Mesendoderm (in vitro differentiated cells): ENCODE measurements around the gene ZG16.

Experiments
- DNase-seq: peaks from one replicate; pipeline ENCODE4 v3.0.0; 2013
- H2AK5ac ChIP-seq: 2 replicates; pipeline ENCODE4 v1.6.1; 2013; ENCODE audit warnings: low read length, inconsistent platforms
- H2BK120ac ChIP-seq: 2 replicates; pipeline ENCODE4 v1.6.1; 2013; ENCODE audit warnings: low read depth, mild to moderate bottlenecking, low read length, moderate library complexity, mixed read lengths
- H2BK15ac ChIP-seq: replicated peaks from 2 replicates; pipeline ENCODE4 v1.6.1; 2013; ENCODE audit warnings: low read depth, mild to moderate bottlenecking, moderate library complexity
- H2BK5ac ChIP-seq: 2 replicates; pipeline ENCODE4 v1.6.1; 2013; ENCODE audit warnings: low read length, inconsistent platforms
- H3K18ac ChIP-seq: 2 replicates; pipeline ENCODE4 v1.6.1; 2013; ENCODE audit warnings: mild to moderate bottlenecking, low read length, mixed read lengths
- H3K23ac ChIP-seq: one replicate; pipeline ENCODE4 v1.6.1; 2013; ENCODE audit warnings: low read length
- H3K27ac ChIP-seq: 2 replicates; pipeline ENCODE4 v1.5.1; 2013; ENCODE audit warnings: low read depth, mild to moderate bottlenecking, inconsistent platforms, low read length, moderate library complexity
- H3K27me3 ChIP-seq: 2 replicates; pipeline ENCODE4 v1.6.1; 2013; ENCODE audit warnings: low read length, control low read depth, mild to moderate bottlenecking, inconsistent platforms; ENCODE audit not compliant: insufficient read depth, poor library complexity
- H3K36me3 ChIP-seq: 2 replicates; pipeline ENCODE4 v1.6.1; 2013; ENCODE audit warnings: low read length, inconsistent platforms; ENCODE audit not compliant: control insufficient read depth, insufficient read depth
- H3K4ac ChIP-seq: one replicate; pipeline ENCODE4 v1.6.1; 2013; ENCODE audit warnings: low read depth, mild to moderate bottlenecking, low read length, moderate library complexity
- H3K4me1 ChIP-seq: 2 replicates; pipeline ENCODE4 v1.6.1; 2013; ENCODE audit warnings: low read depth, low read length, inconsistent platforms; ENCODE audit not compliant: control insufficient read depth
- H3K4me2 ChIP-seq: 2 replicates; pipeline ENCODE4 v1.6.1; 2013; ENCODE audit warnings: low read length
- H3K4me3 ChIP-seq: 2 replicates; pipeline ENCODE4 v1.5.1; 2013; ENCODE audit warnings: mild to moderate bottlenecking, low read length
- H3K56ac ChIP-seq: one replicate; pipeline ENCODE4 v1.6.1; 2013; ENCODE audit warnings: low read length
- H3K79me1 ChIP-seq: 2 replicates; pipeline ENCODE4 v1.6.1; 2013; ENCODE audit warnings: low read length, inconsistent platforms
- H3K79me2 ChIP-seq: 2 replicates; pipeline ENCODE4 v1.6.1; 2013; ENCODE audit warnings: mild to moderate bottlenecking, low read length; ENCODE audit not compliant: control insufficient read depth, insufficient read depth
- H3K9ac ChIP-seq: 2 replicates; pipeline ENCODE4 v1.6.1; 2013; ENCODE audit warnings: low read length, inconsistent platforms
- H4K5ac ChIP-seq: one replicate; pipeline ENCODE4 v1.6.1; 2013; ENCODE audit warnings: low read length
- H4K8ac ChIP-seq: one replicate; pipeline ENCODE4 v1.6.1; 2013; ENCODE audit warnings: low read depth, mild to moderate bottlenecking, control low read depth, low read length, moderate library complexity
- WGBS: extraction: QIAGEN DNeasy Blood & Tissue Kit; methylation state at CpG from one replicate; pipeline ENCODE4 v1.1.7; 2013; ENCODE audit warnings: low lambda C conversion rate, missing lambda C conversion rate; ENCODE audit not compliant: insufficient coverage; ENCODE audit errors: extremely low coverage; 5-methylcytosine and 5-hydroxymethylcytosine counted together

Gene ZG16

GRCh38 chr16:29813644-29814562 is 35.8 kb downstream of the ZG16 start:
- no peak overlapping the region for H3K18ac ChIP-seq
- H3K4me3 ChIP-seq = no peak overlapping the region
- peaks cover 17% of the 10 kb centered on the region for H3K79me2 ChIP-seq
- peaks cover 4% of the 10 kb centered on the region for H3K79me1 ChIP-seq
- H2AK5ac ChIP-seq = peak overlapping the region; percentile 95
- H3K9ac ChIP-seq = peak overlapping the region; percentile 76
- H3K4me1 ChIP-seq = peaks cover 23% of the 10 kb centered on the region
- H3K23ac ChIP-seq = peak overlapping the region; percentile 59
- H4K8ac ChIP-seq = no peak overlapping the region
- H3K56ac ChIP-seq = peak overlapping the region; percentile 86
- WGBS = no CpG with 5 or more reads among the region's 24 CpGs
- no peak overlapping the region for H2BK5ac ChIP-seq
- no peak overlapping the region for H3K27ac ChIP-seq
- no peak overlapping the region for H3K4ac ChIP-seq
- no peaks in the 10 kb centered on the region for H3K27me3 ChIP-seq
- no peak overlapping the region for H4K5ac ChIP-seq
- peaks cover 3% of the 10 kb centered on the region for H3K36me3 ChIP-seq
- peak overlapping the region; percentile 25 for H3K4me2 ChIP-seq
- no peak overlapping the region for H2BK15ac ChIP-seq
- no peak for DNase-seq
- no peak overlapping the region for H2BK120ac ChIP-seq

GRCh38 chr16:29814592-29814991 is 36.5 kb downstream of the ZG16 start:
- Histone ChIP-seq H2BK5ac (no peak overlapping the region), H2AK5ac (peak overlapping the region; percentile 95), H3K4me1 (peaks cover 22% of the 10 kb centered on the region), H3K79me2 (peaks cover 14% of the 10 kb centered on the region), H3K4me2 (peak overlapping the region; percentile 60), H3K9ac (peak overlapping the region; percentile 76), H2BK120ac (no peak overlapping the region), H3K27me3 (no peaks in the 10 kb centered on the region), H4K8ac (no peak overlapping the region), H4K5ac (no peak overlapping the region), H3K18ac (no peak overlapping the region), H3K36me3 (peaks cover 4% of the 10 kb centered on the region), H3K27ac (no peak overlapping the region), H3K4ac (no peak overlapping the region), H3K79me1 (peaks cover 5% of the 10 kb centered on the region), H3K4me3 (no peak overlapping the region), H2BK15ac (no peak overlapping the region), H3K56ac (peak overlapping the region; percentile 86), H3K23ac (no peak overlapping the region)
- DNase-seq = no peak
- WGBS = no CpG with 5 or more reads among the region's 5 CpGs

- peaks cover 20% of the 10 kb centered on the region for H3K4me1 ChIP-seq
- no peak overlapping the region for H4K8ac ChIP-seq
- H3K4me2 ChIP-seq = peak overlapping the region; percentile 88
- H3K56ac ChIP-seq = peak overlapping the region; percentile 86
- H2AK5ac ChIP-seq = peak overlapping the region; percentile 95
- peak overlapping the region; percentile 76 for H3K9ac ChIP-seq
- no peak overlapping the region for H2BK120ac ChIP-seq
- no peak overlapping the region for H4K5ac ChIP-seq
- DNase-seq = peak; percentile 59
- no CpG with 5 or more reads among the region's 39 CpGs for WGBS
- no peaks in the 10 kb centered on the region for H3K27me3 ChIP-seq
- peaks cover 11% of the 10 kb centered on the region for H3K79me2 ChIP-seq
- no peak overlapping the region for H3K23ac ChIP-seq
- H3K18ac ChIP-seq = peak overlapping the region; percentile 6
- peak overlapping the region; percentile 11 for H3K4ac ChIP-seq
- H3K79me1 ChIP-seq = peaks cover 5% of the 10 kb centered on the region
- H3K4me3 ChIP-seq = peak overlapping the region; percentile 48
- H3K27ac ChIP-seq = peak overlapping the region; percentile 2
- no peak overlapping the region for H2BK15ac ChIP-seq
- no peak overlapping the region for H2BK5ac ChIP-seq
- H3K36me3 ChIP-seq = peaks cover 4% of the 10 kb centered on the region
Measured at GRCh38 chr16:29815032-29815721, 37.1 kb downstream of the ZG16 start.

GRCh38 chr16:29815793-29816693 is 38.0 kb downstream of the ZG16 start, which contains the start of gene PAGR1:
Gene PAGR1, plus strand, starts transcription at chr16:29816152. Its CDS starts 374 bp downstream, at chr16:29816526.
- peak within 1 kb of the TSS; percentile 82 for H4K8ac ChIP-seq
- peak within 1 kb of the TSS; percentile 88 for H3K4me2 ChIP-seq
- H3K9ac ChIP-seq = peak within 1 kb of the TSS; percentile 99
- peaks cover 2% of the 10 kb centered on the region for H3K36me3 ChIP-seq
- H3K4me1 ChIP-seq = peaks cover 17% of the 10 kb centered on the region
- peak within 1 kb of the TSS; percentile 42 for H4K5ac ChIP-seq
- peak within 1 kb of the TSS; percentile 10 for H3K18ac ChIP-seq
- H3K79me2 ChIP-seq = peaks cover 11% of the 10 kb centered on the region
- H3K4ac ChIP-seq = peak within 1 kb of the TSS; percentile 88
- H3K79me1 ChIP-seq = peaks cover 5% of the 10 kb centered on the region
- peak within 1 kb of the TSS; percentile 92 for H3K4me3 ChIP-seq
- H2BK5ac ChIP-seq = peak within 1 kb of the TSS; percentile 95
- no CpG with 5 or more reads among the region's 70 CpGs for WGBS
- H3K56ac ChIP-seq = peak within 1 kb of the TSS; percentile 93
- DNase-seq = peak; percentile 100
- H3K27me3 ChIP-seq = no peaks in the 10 kb centered on the region
- H2BK15ac ChIP-seq = no peak within 1 kb of the TSS
- H2AK5ac ChIP-seq = peak within 1 kb of the TSS; percentile 28
- peak within 1 kb of the TSS; percentile 76 for H3K27ac ChIP-seq
- H2BK120ac ChIP-seq = no peak within 1 kb of the TSS
- peak within 1 kb of the TSS; percentile 81 for H3K23ac ChIP-seq

GRCh38 chr16:29816694-29817441 is 38.8 kb downstream of the ZG16 start:
- H3K56ac ChIP-seq = peak overlapping the region; percentile 93
- H3K4me1 ChIP-seq = peaks cover 19% of the 10 kb centered on the region
- H2BK5ac ChIP-seq = peak overlapping the region; percentile 95
- peak; percentile 80 for DNase-seq
- peaks cover 2% of the 10 kb centered on the region for H3K36me3 ChIP-seq
- no peaks in the 10 kb centered on the region for H3K27me3 ChIP-seq
- no peak overlapping the region for H2BK120ac ChIP-seq
- H3K27ac ChIP-seq = peak overlapping the region; percentile 76
- peak overlapping the region; percentile 92 for H3K4me3 ChIP-seq
- H4K5ac ChIP-seq = peak overlapping the region; percentile 42
- no peak overlapping the region for H2BK15ac ChIP-seq
- H3K9ac ChIP-seq = peak overlapping the region; percentile 99
- H3K79me2 ChIP-seq = peaks cover 11% of the 10 kb centered on the region
- H2AK5ac ChIP-seq = peak overlapping the region; percentile 28
- H3K4ac ChIP-seq = peak overlapping the region; percentile 88
- H4K8ac ChIP-seq = peak overlapping the region; percentile 82
- peaks cover 5% of the 10 kb centered on the region for H3K79me1 ChIP-seq
- WGBS = no CpG with 5 or more reads among the region's 37 CpGs
- peak overlapping the region; percentile 81 for H3K23ac ChIP-seq
- H3K4me2 ChIP-seq = peak overlapping the region; percentile 57
- H3K18ac ChIP-seq = peak overlapping the region; percentile 10
